ENCODE measurements around the gene DENND6B. TPM values are rescaled to one million over a fixed set of nuclear protein-coding genes. Genes with fewer than 3 reads are reported as not detected.
"Not testable (repeated sequence)": the region's sequence is repeated elsewhere in the genome, so short reads cannot be mapped to it uniquely, and the experiment has no call there.

DENND6B gene
- total and polyA plus RNA-seq, 2 donors (not counting 1 experiment from before 2014, with no cell fraction given): 2.8 to 10.3 TPM

GRCh38 chr22:50367778-50368500 lies 41.1 kb upstream of the DENND6B start:
- no peak overlapping the region for H3K27ac Mint-ChIP-seq
- no peak overlapping the region for H3K4me3 Mint-ChIP-seq
- peaks cover 55% of the 10 kb centered on the region for H3K79me2 ChIP-seq (ENCODE audit: control insufficient read depth, insufficient read depth, low read length)
- ATAC-seq (ENCODE audit: low read depth) (no peak), DNase-seq (no peak)
- H3K9ac ChIP-seq (ENCODE audit: low read length): no peak overlapping the region
- H3K4me2 ChIP-seq (replicated peaks; ENCODE audit: low read depth, low read length, poor library complexity, severe bottlenecking): no peak overlapping the region
- intact Hi-C loops (cut with micrococcal nuclease): no loop called here
- 97% methylated on average over 19 of the region's 27 CpGs for WGBS (ENCODE audit: insufficient coverage)
- H3K4me3 ChIP-seq (ENCODE audit: control extremely low read depth in 1 of 5, extremely low read depth in 1 of 5, insufficient read depth in 1 of 5, low read depth in 2 of 5, low read length in 4 of 5): no peak overlapping the region
- H3K9me3 ChIP-seq (ENCODE audit: control extremely low read depth in 1 of 3, control insufficient read depth in 2 of 3, insufficient read depth in 1 of 3, low read length in 2 of 3): no peaks in the 10 kb centered on the region
- no peak overlapping the region for H2AFZ ChIP-seq (ENCODE audit: insufficient read depth, low read depth, low read length, poor library complexity, severe bottlenecking)
- H4K20me1 ChIP-seq (ENCODE audit: control insufficient read depth, insufficient read depth, low read length, poor library complexity, severe bottlenecking): peaks cover 36% of the 10 kb centered on the region
- no peak overlapping the region for H3K27ac ChIP-seq (ENCODE audit: low read length in 2 of 2)
- CTCF ChIA-PET: interaction anchor here (1.2 kb wide), 1 partner anchor 130 kb away, joined by 4 read pairs; no protein-coding TSS in a partner anchor
- TF ChIP-seq CTCF (IDR thresholded peaks at IDR 0.05) (no peak), EZH2 (IDR thresholded peaks at IDR 0.05; ENCODE audit: borderline replicate concordance, insufficient read depth, low read depth, low read length, poor library complexity, severe bottlenecking) (no peak)
- H3K27me3 Mint-ChIP-seq: no peaks in the 10 kb centered on the region
- H3K4me1 ChIP-seq (ENCODE audit: control insufficient read depth in 2 of 2, insufficient read depth in 2 of 2, low read length in 2 of 2): no peaks in the 10 kb centered on the region
- peaks cover 4 to 11% of the 10 kb centered on the region in 2 experiments for H3K36me3 ChIP-seq (replicated peaks in 1 of 2; ENCODE audit: control extremely low read depth in 1 of 2, control insufficient read depth in 1 of 2, extremely low read depth in 1 of 2, insufficient read depth in 2 of 2, low read length in 1 of 2)
- H3K9me3 Mint-ChIP-seq (ENCODE audit: insufficient read depth): no peaks in the 10 kb centered on the region
- H3K4me1 Mint-ChIP-seq: peaks cover 9% of the 10 kb centered on the region
- H3K27me3 ChIP-seq (replicated peaks in 1 of 4; ENCODE audit: control extremely low read depth in 1 of 4, control insufficient read depth in 3 of 4, insufficient read depth in 4 of 4, low read length in 3 of 4): no peaks in the 10 kb centered on the region
- POLR2A ChIA-PET: no interaction called here

DNA sequence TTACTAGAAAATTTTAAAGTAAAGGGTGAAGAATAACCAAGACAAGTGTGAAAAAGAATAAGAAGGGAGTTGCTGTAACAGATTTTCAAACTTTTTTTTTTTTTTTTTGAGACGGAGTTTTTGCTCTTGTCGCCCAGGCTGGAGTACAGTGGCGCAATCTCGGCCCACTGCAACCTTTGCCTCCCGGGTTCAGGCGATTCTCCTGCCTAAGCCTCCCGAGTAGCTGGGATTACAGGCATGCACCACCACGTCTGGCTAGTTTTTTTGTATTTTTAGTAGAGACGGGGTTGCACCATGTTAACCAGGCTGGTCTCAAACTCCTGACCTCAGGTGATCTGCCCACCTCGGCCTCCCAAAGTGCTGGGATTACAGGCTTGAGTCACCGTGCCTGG lies 37.0 kb upstream of the DENND6B start:
- H3K4me2 ChIP-seq (replicated peaks; ENCODE audit: low read depth, low read length, poor library complexity, severe bottlenecking); H3K4me3 ChIP-seq (ENCODE audit: control extremely low read depth in 1 of 5, extremely low read depth in 1 of 5, insufficient read depth in 1 of 5, low read depth in 2 of 5, low read length in 4 of 5); H3K4me1 ChIP-seq (ENCODE audit: control insufficient read depth in 2 of 2, insufficient read depth in 2 of 2, low read length in 2 of 2); H3K9ac ChIP-seq (ENCODE audit: low read length); H2AFZ ChIP-seq (ENCODE audit: insufficient read depth, low read depth, low read length, poor library complexity, severe bottlenecking); DNase-seq; H3K9me3 ChIP-seq (ENCODE audit: control extremely low read depth in 1 of 3, control insufficient read depth in 2 of 3, insufficient read depth in 1 of 3, low read length in 2 of 3); H3K27me3 Mint-ChIP-seq; H3K9me3 Mint-ChIP-seq (ENCODE audit: insufficient read depth); ATAC-seq (ENCODE audit: low read depth); intact Hi-C loops (cut with micrococcal nuclease); H3K27me3 ChIP-seq (replicated peaks in 1 of 4; ENCODE audit: control extremely low read depth in 1 of 4, control insufficient read depth in 3 of 4, insufficient read depth in 4 of 4, low read length in 3 of 4); H3K27ac Mint-ChIP-seq; H3K4me3 Mint-ChIP-seq; H3K27ac ChIP-seq (ENCODE audit: low read length in 2 of 2): not testable (repeated sequence)
- peaks cover 75% of the 10 kb centered on the region for H4K20me1 ChIP-seq (ENCODE audit: control insufficient read depth, insufficient read depth, low read length, poor library complexity, severe bottlenecking)
- WGBS (ENCODE audit: insufficient coverage): 93% methylated on average over 10 of the region's 11 CpGs
- peaks cover 11 to 26% of the 10 kb centered on the region in 2 experiments for H3K36me3 ChIP-seq (replicated peaks in 1 of 2; ENCODE audit: control extremely low read depth in 1 of 2, control insufficient read depth in 1 of 2, extremely low read depth in 1 of 2, insufficient read depth in 2 of 2, low read length in 1 of 2)
- POLR2A ChIA-PET: interaction anchor here (0.7 kb wide), 1 partner anchor 93 kb away, joined by 4 read pairs; no protein-coding TSS in a partner anchor
- CTCF ChIA-PET: interaction anchor here (1.2 kb wide), 1 partner anchor 16 kb away, joined by 3 read pairs; no protein-coding TSS in a partner anchor
- H3K4me1 Mint-ChIP-seq: peaks cover 26% of the 10 kb centered on the region
- peaks cover 90% of the 10 kb centered on the region for H3K79me2 ChIP-seq (ENCODE audit: control insufficient read depth, insufficient read depth, low read length)
